ENCODE results near the gene RILP.

The RILP gene

GRCh38 chr17:1604831-1605528, 44.7 kb downstream of the RILP start:
- no peak for DNase-seq (ENCODE audit: low spot score)

GRCh38 chr17:1601571-1601970, 48.1 kb downstream of the RILP start:
- no peak for DNase-seq (ENCODE audit: low spot score)

GRCh38 chr17:1598399-1599095, 51.1 kb downstream of the RILP start:
- no peak for DNase-seq (ENCODE audit: low spot score)

- DNase-seq (ENCODE audit: low spot score): peak; percentile 54
Measured at GRCh38 chr17:1597861-1598342, 51.8 kb downstream of the RILP start.
